K562 (cell line): ENCODE measurements around the gene TCTN3. TPM values are rescaled to one million over a fixed set of nuclear protein-coding genes. Genes with fewer than 3 reads are reported as not detected.
"Not testable (repeated sequence)": the region's sequence is repeated elsewhere in the genome, so short reads cannot be mapped to it uniquely, and the experiment has no call there.

ENCODE experiments used
- ATAC-seq: fragments of 200-7000 bp; cut with Tn5 transposase; 3 replicates; pipeline ENCODE4 v1.9.1; 2020; ENCODE audit warnings: moderate library complexity
- BruUV-seq: library from RNA; stranded (reverse); fragments of 400-500 nt; replicated peaks from 2 replicates; lab custom pipeline; 2021; lab: Mats Ljungman, UMichigan
- CTCF ChIA-PET: fragments of 300-600 bp; formaldehyde crosslinking; extraction: SDS; loops from one replicate; lab custom pipeline; 2021; ENCODE audit warnings: low intra/inter-chr PET ratio; lab: Yijun Ruan, JAX
- POLR2A ChIA-PET: fragments of 300-600, 350-650 bp; sonication (Branson Sonifier 250); formaldehyde crosslinking; extraction: SDS; loops from one replicate; lab custom pipeline; 2021; ENCODE audit warnings: antibody characterized with exemption, inconsistent platforms; lab: Yijun Ruan, JAX
- DNase-seq, 4 experiments: peaks; one replicate each; pipeline versions ENCODE4 v3.0.0 to v3.0.0-alpha.2; 2011 to 2018; ENCODE audit warnings: low spot score in 3 of 4, mixed read lengths in 3 of 4; ENCODE audit errors: extremely low read depth in 1 of 4
- FAIRE-seq: peaks from 2 replicates; lab custom pipeline; 2011; peaks lifted over from hg19 to GRCh38; lab: Jason Lieb, UNC
- H2AFZ ChIP-seq: 2 replicates; pipeline ENCODE4 v1.6.0; 2011; ENCODE audit warnings: low read depth, low read length, control low read depth, inconsistent platforms
- H3K27ac ChIP-seq: fragments of 200-600 bp; 3 replicates; pipeline ENCODE4 v1.8.0; 2011; ENCODE audit warnings: low read depth, mild to moderate bottlenecking, control low read depth, inconsistent platforms, low read length, moderate library complexity, mixed read lengths; ENCODE audit errors: extremely low read depth
- H3K27me3 ChIP-seq, 2 experiments: fragments of 300-600 bp in 1 of 2; 2 replicates in 1 of 2; 3 replicates in 1 of 2; pipeline versions ENCODE4 v1.6.0 to v1.8.0; 2011; ENCODE audit warnings: inconsistent platforms in 2 of 2, low read length in 2 of 2, mild to moderate bottlenecking in 1 of 2, mixed read lengths in 1 of 2, moderate library complexity in 1 of 2; ENCODE audit not compliant: control insufficient read depth in 2 of 2, insufficient read depth in 2 of 2
- H3K36me3 ChIP-seq: fragments of 300-600 bp; 3 replicates; pipeline ENCODE4 v1.8.0; 2011; ENCODE audit warnings: mild to moderate bottlenecking, low read length, inconsistent platforms; ENCODE audit not compliant: control insufficient read depth, insufficient read depth
- H3K4me1 ChIP-seq, 2 experiments: fragments of 200-600 bp in 1 of 2; replicated peaks in 1 of 2; 2 replicates in 1 of 2; 3 replicates in 1 of 2; pipeline versions ENCODE4 v1.5.1 to v1.8.0; 2011; ENCODE audit warnings: inconsistent platforms in 2 of 2, low read length in 2 of 2, mild to moderate bottlenecking in 1 of 2, mixed read lengths in 1 of 2, moderate library complexity in 1 of 2; ENCODE audit not compliant: control insufficient read depth in 2 of 2, insufficient read depth in 2 of 2
- H3K4me2 ChIP-seq: 2 replicates; pipeline ENCODE4 v1.6.1; 2011; ENCODE audit warnings: low read length, control low read depth, inconsistent platforms, mixed read lengths; ENCODE audit not compliant: insufficient read depth
- H3K4me3 ChIP-seq: fragments of 200-600 bp; sonication (generic), shearing (Covaris generic); 2 replicates; pipeline ENCODE4 v1.5.1; 2016; ENCODE audit warnings: control low read depth, inconsistent platforms
- H3K79me2 ChIP-seq: fragments of 200-600 bp; 3 replicates; pipeline ENCODE4 v1.8.0; 2011; ENCODE audit warnings: low read length, inconsistent platforms; ENCODE audit not compliant: control insufficient read depth, insufficient read depth
- H3K9ac ChIP-seq, 2 experiments: 2 replicates each; pipeline versions ENCODE4 v1.6.0 to v1.6.1; 2011; ENCODE audit warnings: low read depth in 2 of 2, low read length in 2 of 2, control low read depth in 1 of 2, inconsistent platforms in 1 of 2, mild to moderate bottlenecking in 1 of 2, mixed read lengths in 1 of 2; ENCODE audit not compliant: insufficient read depth in 1 of 2
- H3K9me1 ChIP-seq: one replicate; pipeline ENCODE4 v1.6.0; 2011; ENCODE audit warnings: inconsistent platforms, mild to moderate bottlenecking, low read length, moderate library complexity; ENCODE audit not compliant: control insufficient read depth, insufficient read depth
- H3K9me3 ChIP-seq: replicated peaks from 2 replicates; pipeline ENCODE4 v1.5.1; 2011; ENCODE audit warnings: low read depth, low read length, inconsistent platforms; ENCODE audit not compliant: control insufficient read depth, insufficient read depth
- H4K20me1 ChIP-seq: replicated peaks from 2 replicates; pipeline ENCODE4 v1.6.1; 2011; ENCODE audit warnings: low read length, inconsistent platforms, mixed read lengths; ENCODE audit not compliant: control insufficient read depth, insufficient read depth
- NFRKB ChIP-seq: fragments of 450-650 bp; IDR thresholded peaks from 2 replicates; pipeline ENCODE4 v1.6.1; 2016; ENCODE audit warnings: low read depth
- ZNF24 ChIP-seq: fragments of 450-650 bp; IDR thresholded peaks from 2 replicates; pipeline ENCODE4 v1.6.1; 2016
- WGBS: fragments of 100-300 bp; shearing (Covaris generic); methylation state at CpG from one replicate; pipeline ENCODE4 v1.1.6; 2016; ENCODE audit warnings: low coverage, mixed read lengths; ENCODE audit not compliant: insufficient coverage; ENCODE audit errors: missing lambda C conversion rate; 5-methylcytosine and 5-hydroxymethylcytosine counted together
- in situ Hi-C: fragments of 300-500 bp; cut with MboI; formaldehyde crosslinking; loops from 4 replicates; pipeline ENCODE4 v1.15.0; 2018; ENCODE audit warnings: inconsistent platforms, mixed read lengths
- intact Hi-C: fragments of 100-400 bp; cut with micrococcal nuclease; formaldehyde crosslinking; loops from 2 replicates; pipeline ENCODE4 v1.14.2; 2022
- polyA plus RNA-seq, 8 experiments: library from polyadenylated mRNA; depleted of rRNA in 4 of 8; stranded (reverse) in 5 of 8; unstranded in 3 of 8; fragments of >200 nt; fragmentation: Nextera tagmentation in 2 of 8; fragmentation: Illumina TruSeq in 1 of 8; extraction: Ambion mirVana in 2 of 8; extraction: Trizol in 1 of 8; gene quantifications; 2 replicates each; pipeline versions ENCODE4 v1.2.1 to v1.2.3, GENCODE V29; 2011 to 2014; ENCODE audit warnings: inconsistent platforms in 1 of 8, missing spikeins in 1 of 8
- total RNA-seq, 7 experiments: library from RNA; depleted of rRNA in 6 of 7; stranded (reverse); fragments of >200 nt in 6 of 7; fragmentation: Illumina TruSeq in 2 of 7; extraction: Trizol in 2 of 7; gene quantifications; 2 replicates each; pipeline versions ENCODE4 v1.2.1 to v1.2.3, GENCODE V29; 2011 to 2021; ENCODE audit warnings: low replicate concordance in 1 of 7

Gene TCTN3
- total and polyA plus RNA-seq, 9 of the 15 experiments (the other 6 are each of a cell fraction or from before 2014, with no cell fraction given), result 10.4 to 25.8 (median 16.3) TPM

DNA sequence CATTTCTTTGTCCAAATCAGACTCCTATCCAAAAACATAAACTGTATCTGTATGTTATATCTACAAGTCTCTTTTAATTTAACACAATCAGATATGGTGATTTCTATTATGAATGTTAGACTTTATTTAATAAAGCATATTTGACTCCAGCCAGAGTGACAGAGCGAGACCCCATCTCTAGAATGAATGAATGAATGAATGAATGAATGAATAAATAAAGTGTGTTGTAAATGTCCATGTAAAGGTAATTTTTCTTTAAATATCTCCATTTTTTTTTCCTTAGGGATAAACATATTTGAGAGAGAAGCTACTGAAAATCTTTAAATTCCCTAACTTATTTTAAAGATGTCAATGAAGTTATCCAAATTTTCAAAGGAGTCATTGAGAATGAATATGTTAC is 19.1 kb downstream of the TCTN3 start:
- in situ Hi-C loops (no loop called here), intact Hi-C loops (no loop called here)
- H3K79me2 ChIP-seq, result no peaks in the 10 kb centered on the region
- no peak overlapping the region for H3K4me2 ChIP-seq
- ChIA-PET POLR2A (no interaction called here), CTCF (no interaction called here)
- no peaks in the 10 kb centered on the region for H4K20me1 ChIP-seq
- H3K4me1 ChIP-seq, result no peaks in the 10 kb centered on the region
- H3K27ac ChIP-seq, result no peak overlapping the region
- FAIRE-seq (no peak), DNase-seq (no peak), ATAC-seq (no peak)
- H3K9me3 ChIP-seq, result no peaks in the 10 kb centered on the region
- no peak overlapping the region for H3K4me3 ChIP-seq
- TF ChIP-seq ZNF24, result peak; percentile 55; the same call in 1 of the 2 replicates
- TF ChIP-seq NFRKB, result no peak
- no peaks in the 10 kb centered on the region for H3K9me1 ChIP-seq
- H3K27me3 ChIP-seq, result no peaks in the 10 kb centered on the region
- 88% methylated on average over 1 of the region's 1 CpG for WGBS
- H3K9ac ChIP-seq, result no peak overlapping the region
- H3K36me3 ChIP-seq, result peaks cover 31% of the 10 kb centered on the region; the same call in 1 of the 3 replicates
- no TSS peak for BruUV-seq
- no peak overlapping the region for H2AFZ ChIP-seq

DNA sequence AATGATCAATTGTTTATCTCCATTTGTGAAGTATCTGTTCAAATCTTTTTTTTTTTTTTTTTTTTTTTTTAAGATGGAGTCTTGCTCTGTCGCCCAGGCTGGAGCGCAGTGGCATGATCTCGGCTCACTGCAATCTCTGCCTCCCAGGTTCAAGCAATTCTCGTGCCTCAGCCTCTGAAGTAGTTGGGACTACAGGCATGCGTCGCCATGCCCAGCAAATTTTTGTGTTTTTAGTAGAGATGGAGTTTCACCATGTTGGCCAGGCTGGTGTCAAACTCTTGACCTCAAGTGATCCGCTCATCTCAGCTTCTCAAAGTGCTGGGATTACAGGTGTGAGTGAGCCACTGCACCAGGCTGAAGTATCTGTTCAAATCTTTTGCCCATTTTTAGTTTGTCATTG is 21.1 kb downstream of the TCTN3 start:
- peaks cover 31% of the 10 kb centered on the region; the same call in 2 of the 3 replicates for H3K36me3 ChIP-seq
- H3K9me1 ChIP-seq, H3K27ac ChIP-seq, H2AFZ ChIP-seq, H4K20me1 ChIP-seq, CTCF ChIA-PET, H3K79me2 ChIP-seq, ATAC-seq, in situ Hi-C loops, FAIRE-seq, H3K4me2 ChIP-seq, H3K27me3 ChIP-seq, H3K9me3 ChIP-seq, H3K9ac ChIP-seq, H3K4me3 ChIP-seq, POLR2A ChIA-PET, H3K4me1 ChIP-seq, BruUV-seq, intact Hi-C loops, DNase-seq: not testable (repeated sequence)
- 100% methylated on average over 3 of the region's 7 CpGs for WGBS
